Measurements from ENCODE around the gene SH3RF3. TPM values are rescaled to one million over a fixed set of nuclear protein-coding genes. Genes with fewer than 3 reads are reported as not detected.

SH3RF3 gene
- total and polyA plus RNA-seq, 10 of the 15 experiments (the other 5 are each of a cell fraction or from before 2014, with no cell fraction given), result 0.08 to 8.8 (median 2.3) TPM

DNA sequence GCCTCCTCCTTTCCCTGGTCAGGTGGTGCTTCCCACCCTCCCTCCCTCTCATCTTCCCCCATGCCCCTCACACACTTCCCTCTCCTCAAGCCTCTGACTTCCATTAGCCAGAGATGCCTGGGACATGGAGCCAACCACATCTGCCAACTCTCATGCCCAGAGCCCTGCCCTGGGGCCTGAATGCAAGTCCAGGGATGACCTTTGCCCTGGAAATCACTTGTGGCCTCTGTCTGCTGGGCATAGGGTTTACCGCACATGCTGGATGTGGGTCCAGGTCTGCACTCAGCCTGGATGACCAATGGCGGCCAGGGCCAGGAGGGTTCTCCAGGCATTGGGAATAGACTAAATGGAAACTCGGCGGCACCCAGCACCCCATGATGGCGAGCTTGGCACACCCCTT lies 385.9 kb downstream of the SH3RF3 start:
- Histone ChIP-seq H3K9ac (ENCODE audit: control insufficient read depth, insufficient read depth, low read length) (peak overlapping the region; percentile 60; the same call in 1 of the 2 replicates), H3K79me2 (ENCODE audit: control insufficient read depth, insufficient read depth, low read length) (no peaks in the 10 kb centered on the region), H3K4me1 (ENCODE audit: control insufficient read depth, insufficient read depth, low read length) (peaks cover 37% of the 10 kb centered on the region), H3K4me2 (ENCODE audit: control insufficient read depth, insufficient read depth) (peak overlapping the region; percentile 77), H3K9me3 (replicated peaks; ENCODE audit: control insufficient read depth, insufficient read depth, low read length) (no peaks in the 10 kb centered on the region), H2AFZ (ENCODE audit: control insufficient read depth, low read depth, low read length) (no peak overlapping the region), H3K27me3 (replicated peaks in 1 of 2; ENCODE audit: control insufficient read depth in 2 of 2, insufficient read depth in 2 of 2, low read length in 1 of 2) (no peaks in the 10 kb centered on the region), H3K4me3 (no peak overlapping the region), H4K20me1 (ENCODE audit: control insufficient read depth, insufficient read depth) (no peaks in the 10 kb centered on the region), H3K36me3 (ENCODE audit: control insufficient read depth in 2 of 2, insufficient read depth in 2 of 2, low read length in 1 of 2) (no peaks in the 10 kb centered on the region), H3K27ac (ENCODE audit: control insufficient read depth, insufficient read depth) (peak overlapping the region; percentile 89)
- ChIA-PET SMC1A (ENCODE audit: uncharacterized antibody, unreplicated experiment) (interaction anchor here (1.1 to 1.9 kb wide), 10 partner anchors 31 to 389 kb away, joined by 3 to 12 read pairs (median 4); no protein-coding TSS in a partner anchor), RAD21 (ENCODE audit: unreplicated experiment) (interaction anchor here (1.0 to 2.9 kb wide), 7 partner anchors 32 to 467 kb away, joined by 3 to 21 read pairs (median 15); partner anchors contain the start of gene SH3RF3), CTCF (interaction anchor here (0.8 to 1.3 kb wide), 3 partner anchors 27 to 387 kb away, joined by 3 to 4 read pairs (median 3); no protein-coding TSS in a partner anchor), POLR2A (interaction anchor here (1.3 kb wide), 1 partner anchor 30 kb away, joined by 5 read pairs; no protein-coding TSS in a partner anchor)
- no peak for ATAC-seq
- DNase-seq (ENCODE audit: low read depth, low spot score), result no peak
- WGBS (ENCODE audit: insufficient coverage, insufficient replicate concordance, low lambda C conversion rate, missing lambda C conversion rate), result 100% methylated on average over 5 of the region's 5 CpGs
- TF ChIP-seq NR2F1 (conservative IDR thresholded peaks at IDR 0.05) (0 out of 2 replicates have a peak, but pooled peaks have one; percentile 22), IKZF2 (IDR thresholded peaks at IDR 0.05) (no peak)
- intact Hi-C loops (cut with micrococcal nuclease; ENCODE audit: unreplicated experiment) (loop anchor here (1.0 to 10.0 kb wide), 5 partner anchors 118 to 470 kb away; no protein-coding TSS in a partner anchor), in situ Hi-C loops (cut with MboI) (no loop called here)
- no peak for FAIRE-seq
- BruUV-seq (replicated peaks), result no TSS peak

DNA sequence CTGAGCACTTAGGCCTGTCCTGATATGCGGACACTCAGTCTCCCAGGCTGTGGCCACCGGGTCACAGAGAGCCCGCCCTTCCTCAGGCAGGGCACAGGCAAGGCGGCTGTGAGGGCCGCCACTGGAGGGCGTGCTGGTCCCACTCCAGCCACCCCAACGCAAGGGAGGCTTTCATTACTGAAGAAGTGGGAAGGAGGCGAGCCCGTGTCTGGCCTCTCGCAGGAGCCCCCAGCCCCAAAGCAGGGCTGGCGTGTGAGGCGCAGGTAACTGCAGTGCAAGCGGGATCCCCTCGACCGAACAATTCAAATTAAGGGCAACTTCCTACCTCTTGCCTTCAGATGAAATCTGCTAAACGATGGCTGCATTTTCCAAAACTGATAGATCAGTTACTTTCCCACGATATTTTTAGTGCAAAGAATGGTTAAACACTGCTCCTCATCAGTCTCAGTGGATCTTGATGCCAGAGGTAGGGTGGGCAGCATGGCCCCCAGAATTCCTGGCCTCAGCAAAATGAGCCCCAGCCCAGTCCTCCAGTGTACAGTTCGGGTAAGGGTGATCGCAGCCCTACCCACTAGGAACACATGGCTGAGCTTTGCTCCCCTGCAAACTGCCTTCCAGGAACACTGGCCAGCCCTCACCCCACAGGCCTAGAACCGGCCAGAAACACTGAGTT lies 387.6 kb downstream of the SH3RF3 start:
- H3K9me3 ChIP-seq (replicated peaks; ENCODE audit: control insufficient read depth, insufficient read depth, low read length), result no peaks in the 10 kb centered on the region
- whole genome bisulfite sequencing (ENCODE audit: insufficient coverage, insufficient replicate concordance, low lambda C conversion rate, missing lambda C conversion rate), result 72% methylated on average over 20 of the region's 20 CpGs
- no peaks in the 10 kb centered on the region for H4K20me1 ChIP-seq (ENCODE audit: control insufficient read depth, insufficient read depth)
- H3K4me2 ChIP-seq (ENCODE audit: control insufficient read depth, insufficient read depth), result no peak overlapping the region
- no peak overlapping the region for H3K9ac ChIP-seq (ENCODE audit: control insufficient read depth, insufficient read depth, low read length)
- H3K79me2 ChIP-seq (ENCODE audit: control insufficient read depth, insufficient read depth, low read length), result no peaks in the 10 kb centered on the region
- no peak overlapping the region for H3K27ac ChIP-seq (ENCODE audit: control insufficient read depth, insufficient read depth)
- no peak overlapping the region for H2AFZ ChIP-seq (ENCODE audit: control insufficient read depth, low read depth, low read length)
- intact Hi-C loops (cut with micrococcal nuclease; ENCODE audit: unreplicated experiment), result loop anchor here (1.0 to 10.0 kb wide), 3 partner anchors 30 to 472 kb away; no protein-coding TSS in a partner anchor
- H3K4me1 ChIP-seq (ENCODE audit: control insufficient read depth, insufficient read depth, low read length), result peaks cover 29% of the 10 kb centered on the region
- ChIA-PET POLR2A (no interaction called here), SMC1A (ENCODE audit: uncharacterized antibody, unreplicated experiment) (interaction anchor here (1.1 to 2.0 kb wide), 2 partner anchors 29 kb away, joined by 9 to 12 read pairs; no protein-coding TSS in a partner anchor), RAD21 (ENCODE audit: unreplicated experiment) (interaction anchor here (1.4 to 1.5 kb wide), 2 partner anchors 199 to 217 kb away, joined by 4 read pairs; no protein-coding TSS in a partner anchor), CTCF (interaction anchor here (1.5 to 3.2 kb wide), 2 partner anchors 30 to 192 kb away, joined by 3 to 32 read pairs; no protein-coding TSS in a partner anchor)
- no peaks in the 10 kb centered on the region for H3K36me3 ChIP-seq (ENCODE audit: control insufficient read depth in 2 of 2, insufficient read depth in 2 of 2, low read length in 1 of 2)
- DNase-seq (ENCODE audit: low read depth, low spot score), result no peak
- no TSS peak for BruUV-seq (replicated peaks)
- H3K27me3 ChIP-seq (replicated peaks in 1 of 2; ENCODE audit: control insufficient read depth in 2 of 2, insufficient read depth in 2 of 2, low read length in 1 of 2), result no peaks in the 10 kb centered on the region
- in situ Hi-C loops (cut with MboI), result no loop called here
- peak; percentile 62 for ATAC-seq
- H3K4me3 ChIP-seq, result no peak overlapping the region
- FAIRE-seq, result no peak
- TF ChIP-seq SMAD5 (IDR thresholded peaks at IDR 0.05; ENCODE audit: low read depth) (no peak), TCF3 (IDR thresholded peaks at IDR 0.05; ENCODE audit: borderline replicate concordance, insufficient read depth, low read depth, low read length) (no peak), RCOR1 (conservative IDR thresholded peaks at IDR 0.05; ENCODE audit: low read depth, low read length) (no peak), CHD2 (IDR thresholded peaks at IDR 0.05; ENCODE audit: borderline replicate concordance, low read depth, low read length) (no peak), SMARCA5 (IDR thresholded peaks at IDR 0.05) (peak; percentile 58; the same call in 1 of the 2 replicates), TBL1XR1 (IDR thresholded peaks at IDR 0.05; ENCODE audit: low read depth, low read length) (no peak), IRF4 (IDR thresholded peaks at IDR 0.05; ENCODE audit: low read depth, low read length) (no peak), MYB (IDR thresholded peaks at IDR 0.05; ENCODE audit: borderline replicate concordance, low read depth, low read length) (no peak), GATAD2B (conservative IDR thresholded peaks at IDR 0.05; ENCODE audit: low read depth) (no peak), EGR1 (IDR thresholded peaks at IDR 0.05; ENCODE audit: borderline replicate concordance in 1 of 2, low read depth in 2 of 2, low read length in 2 of 2) (no peak), TCF7 (IDR thresholded peaks at IDR 0.05; ENCODE audit: borderline replicate concordance) (no peak), ZNF622 (IDR thresholded peaks at IDR 0.05) (no peak)
- TF ChIP-seq, protein P1, sequence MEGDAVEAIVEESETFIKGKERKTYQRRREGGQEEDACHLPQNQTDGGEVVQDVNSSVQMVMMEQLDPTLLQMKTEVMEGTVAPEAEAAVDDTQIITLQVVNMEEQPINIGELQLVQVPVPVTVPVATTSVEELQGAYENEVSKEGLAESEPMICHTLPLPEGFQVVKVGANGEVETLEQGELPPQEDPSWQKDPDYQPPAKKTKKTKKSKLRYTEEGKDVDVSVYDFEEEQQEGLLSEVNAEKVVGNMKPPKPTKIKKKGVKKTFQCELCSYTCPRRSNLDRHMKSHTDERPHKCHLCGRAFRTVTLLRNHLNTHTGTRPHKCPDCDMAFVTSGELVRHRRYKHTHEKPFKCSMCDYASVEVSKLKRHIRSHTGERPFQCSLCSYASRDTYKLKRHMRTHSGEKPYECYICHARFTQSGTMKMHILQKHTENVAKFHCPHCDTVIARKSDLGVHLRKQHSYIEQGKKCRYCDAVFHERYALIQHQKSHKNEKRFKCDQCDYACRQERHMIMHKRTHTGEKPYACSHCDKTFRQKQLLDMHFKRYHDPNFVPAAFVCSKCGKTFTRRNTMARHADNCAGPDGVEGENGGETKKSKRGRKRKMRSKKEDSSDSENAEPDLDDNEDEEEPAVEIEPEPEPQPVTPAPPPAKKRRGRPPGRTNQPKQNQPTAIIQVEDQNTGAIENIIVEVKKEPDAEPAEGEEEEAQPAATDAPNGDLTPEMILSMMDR (IDR thresholded peaks at IDR 0.05 in 2 of 3, conservative IDR thresholded peaks at IDR 0.05 in 1 of 3; ENCODE audit: control insufficient read depth in 2 of 3, extremely low read depth in 1 of 3, insufficient read depth in 1 of 3, low read depth in 3 of 3, low read length in 3 of 3), result peak; percentile 74 to 89 (median 89)

All from GM12878 (cell line).